ENCODE data around the gene XYLB. TPM values are rescaled to one million over a fixed set of nuclear protein-coding genes. Genes with fewer than 3 reads are reported as not detected.

The XYLB gene
- total RNA-seq, 1 donor from 2014 or later, result 5.8 TPM

GRCh38 chr3:38364721-38365400 lies 18.3 kb downstream of the XYLB start:
- no peak for DNase-seq (ENCODE audit: low spot score)

DNA sequence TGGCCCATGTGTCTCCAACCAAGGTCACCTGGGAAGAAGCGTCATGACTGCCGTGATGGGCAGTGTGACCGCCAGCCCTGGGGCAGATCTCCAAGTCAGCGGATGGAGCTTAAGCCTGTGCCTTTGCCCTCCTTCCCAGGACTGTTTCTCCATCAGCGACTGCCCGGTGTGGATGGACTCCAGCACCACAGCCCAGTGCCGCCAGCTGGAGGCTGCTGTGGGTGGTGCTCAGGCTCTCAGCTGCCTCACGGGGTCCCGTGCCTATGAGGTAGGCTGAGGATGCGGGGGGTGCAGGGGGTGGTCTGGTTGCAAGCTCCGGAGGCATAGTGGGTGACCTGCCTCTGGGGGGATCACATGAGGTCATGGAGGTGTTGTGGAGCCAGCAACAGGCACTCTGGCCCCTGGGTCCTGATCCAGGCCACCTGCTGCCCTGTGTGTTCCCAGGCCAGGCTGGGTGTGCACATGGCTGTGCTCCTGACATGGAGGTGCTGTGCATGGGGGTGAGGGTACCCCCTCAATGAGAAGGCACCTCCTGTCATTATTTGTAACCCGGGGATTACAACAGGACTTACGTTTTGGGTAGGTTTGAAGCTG lies 19.0 kb downstream of the XYLB start:
- DNase-seq (ENCODE audit: low spot score), result no peak

DNA sequence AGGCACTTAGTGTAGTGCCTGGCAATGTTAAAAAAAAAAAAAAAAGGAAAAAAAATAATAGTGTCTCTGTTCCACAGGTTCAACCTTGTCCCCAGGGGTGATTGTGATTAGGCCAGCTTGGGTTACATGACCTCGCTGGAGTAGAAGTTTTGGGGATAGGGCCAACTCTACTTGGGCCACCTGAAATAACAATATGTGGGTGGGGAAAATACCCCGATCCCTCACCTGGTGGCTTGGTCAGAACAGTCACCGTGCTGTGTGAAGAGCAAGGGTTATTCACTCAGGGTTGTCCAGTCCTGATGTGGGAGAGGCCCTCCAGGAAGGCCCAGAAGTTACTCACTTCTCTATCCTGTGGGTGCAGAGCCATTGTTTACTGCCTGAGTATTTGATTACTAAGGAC lies 19.5 kb downstream of the XYLB start:
- DNase-seq (ENCODE audit: low spot score), result no peak

DNA sequence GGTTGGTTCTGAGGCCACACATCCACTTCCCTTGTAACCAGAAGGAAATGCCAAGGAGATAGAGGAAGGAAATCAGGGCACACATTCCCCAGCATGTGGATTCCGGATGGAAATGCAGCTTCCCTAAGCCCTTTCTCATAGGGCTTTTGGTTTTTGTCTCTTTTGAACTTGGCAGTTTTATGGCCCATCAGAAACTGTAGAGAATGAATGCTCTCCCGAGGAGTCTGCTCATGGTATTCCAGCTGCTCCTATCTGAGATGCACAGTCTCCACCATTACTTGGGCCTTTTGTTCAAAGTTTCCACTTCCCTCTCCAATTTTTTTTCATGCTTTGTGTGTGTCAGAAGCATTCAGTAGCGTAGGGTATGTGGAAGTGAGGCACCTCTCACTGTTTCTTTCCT lies 21.2 kb downstream of the XYLB start:
- no peak for DNase-seq (ENCODE audit: low spot score)

DNA sequence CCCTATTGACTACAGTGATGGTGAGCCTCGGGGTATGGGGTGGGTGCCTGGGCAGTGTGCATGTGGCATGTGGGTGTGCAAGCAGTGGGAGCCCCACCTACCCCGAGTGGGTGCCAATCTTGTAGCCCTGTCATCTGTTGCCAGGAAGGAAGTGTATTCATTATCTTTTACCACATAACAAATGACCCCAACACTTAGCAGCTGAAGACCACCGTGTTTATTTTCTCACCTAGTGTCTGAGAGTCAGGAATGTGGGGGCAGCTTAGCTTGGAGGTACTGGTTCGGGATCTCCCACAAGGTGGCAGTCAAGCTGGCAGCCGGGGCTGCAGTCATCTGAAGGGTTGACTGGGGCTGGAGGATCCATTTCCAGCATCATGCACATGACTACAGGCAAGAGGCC lies 21.7 kb downstream of the XYLB start:
- no peak for DNase-seq (ENCODE audit: low spot score)

- no peak for DNase-seq (ENCODE audit: low spot score)
Measured at GRCh38 chr3:38369186-38369585, 22.6 kb downstream of the XYLB start.

- no peak for DNase-seq (ENCODE audit: low spot score)
Measured at GRCh38 chr3:38370149-38370548, 23.6 kb downstream of the XYLB start.

DNA sequence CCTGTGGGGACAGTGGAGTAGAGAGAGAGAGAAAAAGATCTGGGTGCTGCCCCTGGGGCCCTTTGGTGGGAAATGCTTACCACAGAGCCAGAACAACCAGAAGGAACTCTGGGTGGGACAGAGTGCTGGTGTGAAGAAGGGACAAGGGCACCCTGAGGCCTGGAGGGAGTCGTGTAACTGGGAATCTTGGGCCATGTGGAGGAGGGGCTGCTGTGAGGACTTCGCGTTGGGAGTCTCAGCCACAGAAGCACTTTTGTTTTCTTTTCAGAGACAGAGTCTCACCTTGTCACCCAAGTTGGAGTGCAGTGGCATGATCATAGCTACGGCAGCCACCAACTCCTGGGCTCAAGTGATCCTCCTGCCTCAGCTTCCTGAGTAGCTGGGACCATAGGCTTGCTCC lies 24.3 kb downstream of the XYLB start:
- DNase-seq (ENCODE audit: low spot score), result no peak

- DNase-seq (ENCODE audit: low spot score), result no peak
Measured at GRCh38 chr3:38371541-38372213, 25.1 kb downstream of the XYLB start.

DNA sequence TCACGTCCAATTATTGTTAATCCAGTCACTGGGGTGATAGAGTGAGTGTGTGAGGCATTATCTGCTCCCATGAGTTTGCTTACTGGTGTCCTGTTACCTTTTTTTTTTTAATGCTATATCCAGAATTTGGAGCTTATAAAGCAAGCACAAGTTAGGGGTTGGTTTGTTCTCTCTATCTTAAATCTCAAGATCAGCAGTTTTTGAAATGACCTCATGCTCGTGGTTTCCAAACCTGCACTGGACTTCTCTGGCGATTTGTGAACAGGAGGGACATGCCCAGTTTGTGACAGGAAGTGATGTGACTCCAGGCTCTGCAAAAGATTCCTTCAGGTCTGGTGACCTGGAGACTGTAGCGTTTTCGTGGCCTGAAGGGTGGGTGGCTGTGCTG lies 25.6 kb downstream of the XYLB start:
- no peak for DNase-seq (ENCODE audit: low spot score)

GRCh38 chr3:38374221-38374620 lies 27.6 kb downstream of the XYLB start:
- no peak for DNase-seq (ENCODE audit: low spot score)

GRCh38 chr3:38375072-38375471 lies 28.5 kb downstream of the XYLB start:
- no peak for DNase-seq (ENCODE audit: low spot score)

DNA sequence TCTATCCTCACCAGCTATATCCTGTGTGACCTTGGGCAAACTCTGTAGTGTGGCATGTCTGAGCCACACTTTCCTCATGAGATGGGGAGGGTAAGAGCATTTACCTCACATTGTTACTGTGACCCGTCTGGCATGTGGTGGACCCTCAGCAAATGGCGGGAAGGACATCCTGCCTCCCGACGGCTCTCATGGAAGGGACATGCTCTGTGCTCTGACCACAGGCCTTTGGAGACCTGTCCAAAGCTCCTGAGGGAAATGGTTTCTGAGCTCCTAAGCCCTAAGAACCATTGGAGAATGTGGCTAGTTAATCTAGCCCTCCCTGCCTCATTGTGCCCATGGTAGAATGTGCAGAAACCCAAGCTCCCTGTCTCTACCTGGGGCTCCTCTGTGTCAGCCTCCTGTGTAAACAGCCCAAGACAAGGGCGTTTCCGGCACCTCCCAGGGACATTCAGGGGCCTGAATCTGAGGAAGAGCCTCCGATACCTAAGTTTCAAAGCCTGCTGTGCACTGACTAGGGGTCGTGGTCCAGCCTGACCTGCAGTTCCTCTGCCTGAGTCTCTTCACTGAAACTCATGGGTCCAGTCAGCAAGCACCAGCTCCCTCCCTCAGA lies 29.0 kb downstream of the XYLB start:
- DNase-seq (ENCODE audit: low spot score), result no peak

DNA sequence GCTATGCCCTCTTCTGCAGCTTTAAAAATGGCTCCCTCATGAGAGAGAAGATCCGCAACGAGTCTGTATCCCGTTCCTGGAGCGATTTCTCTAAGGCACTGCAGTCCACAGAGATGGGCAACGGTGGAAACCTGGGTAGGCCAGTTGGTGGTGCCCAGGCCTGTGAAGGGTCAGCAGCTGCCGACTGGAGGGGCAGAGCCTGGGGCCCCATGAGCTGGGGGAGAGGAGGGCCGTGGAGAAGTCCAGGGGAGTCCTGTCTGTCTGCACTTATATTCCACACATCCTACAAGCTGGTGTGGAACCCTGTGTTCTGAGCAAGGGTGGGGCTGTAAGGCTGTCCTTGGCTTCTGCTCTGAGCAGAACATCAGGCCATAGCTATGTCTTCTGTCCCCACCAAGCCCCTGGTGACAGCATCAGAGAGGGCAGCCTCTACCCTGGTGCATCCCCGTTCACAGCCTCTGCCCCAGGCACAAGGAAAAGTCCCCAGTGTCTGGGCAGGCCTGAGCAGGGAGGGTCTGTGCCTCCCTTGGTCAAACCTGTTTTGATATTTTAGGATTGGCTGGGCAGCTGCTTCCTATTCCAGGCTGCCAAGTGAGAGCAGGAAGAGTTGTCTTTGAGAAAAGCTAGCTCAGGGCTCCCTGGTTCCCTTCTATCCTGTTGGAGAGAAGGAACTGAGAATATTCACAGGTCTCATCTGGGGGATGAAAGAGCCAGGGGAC lies 29.7 kb downstream of the XYLB start:
- DNase-seq (ENCODE audit: low spot score), result no peak

- DNase-seq (ENCODE audit: low spot score), result no peak
Measured at GRCh38 chr3:38379201-38379770, 32.7 kb downstream of the XYLB start.

DNA sequence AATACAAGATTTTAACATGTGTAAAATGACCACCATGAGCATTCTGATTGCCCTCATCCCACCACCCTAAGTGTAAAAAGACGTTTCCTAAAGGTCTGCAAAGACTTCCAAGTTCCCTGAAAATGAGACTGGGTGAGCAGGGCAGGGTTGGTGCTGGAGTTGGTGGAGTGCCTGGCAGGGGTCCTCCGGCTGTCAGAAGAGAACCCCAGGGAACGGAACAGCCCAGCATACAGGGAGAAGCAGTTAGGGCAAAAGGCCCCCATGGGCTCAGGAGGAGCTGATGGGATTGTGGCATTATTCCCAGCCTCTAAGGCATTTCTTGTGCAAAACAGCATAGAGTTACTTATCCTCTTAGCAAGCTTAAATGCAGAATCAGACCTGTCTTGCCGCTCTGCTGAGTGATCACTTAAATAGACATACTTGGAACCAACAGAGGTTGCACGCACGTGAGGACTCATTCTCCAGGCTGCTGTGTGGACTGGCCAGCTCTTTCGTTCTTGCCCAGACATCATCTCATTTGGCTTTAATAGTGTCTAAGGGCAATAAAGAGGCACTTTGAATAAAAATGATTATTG lies 36.0 kb downstream of the XYLB start:
- DNase-seq (ENCODE audit: low spot score), result no peak

DNA sequence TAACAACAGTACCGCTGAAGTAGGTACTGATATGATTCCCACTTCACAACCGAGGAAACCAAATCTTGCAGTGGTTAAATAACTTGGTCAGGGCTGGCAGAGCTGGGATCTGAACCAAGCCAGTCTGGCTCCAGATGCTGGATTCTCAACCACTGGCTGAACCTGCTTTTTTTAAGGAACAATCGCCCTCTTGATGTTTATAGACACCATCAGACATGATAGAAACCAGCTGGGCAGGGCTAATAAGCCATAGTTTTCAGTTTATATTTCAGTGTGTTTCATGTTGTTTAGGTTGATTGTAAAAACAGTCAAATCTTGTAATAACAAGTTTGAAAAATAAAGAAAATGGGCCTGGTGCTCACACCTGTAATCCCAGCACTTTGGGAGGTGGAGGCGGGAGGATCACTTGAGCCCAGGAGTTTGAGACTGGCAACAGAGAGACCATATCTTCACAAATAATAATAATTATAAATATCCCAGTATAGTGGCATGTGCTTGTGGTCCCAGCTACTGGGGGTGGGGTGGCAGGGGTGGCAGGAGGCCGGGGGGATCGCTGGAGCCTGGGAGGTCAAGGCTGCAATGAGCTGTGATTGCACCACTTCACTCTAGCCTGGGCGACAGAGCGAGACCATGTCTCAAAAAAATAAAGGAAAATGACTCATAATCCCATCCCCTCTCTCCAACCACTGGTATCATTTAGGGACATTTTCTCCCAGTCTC lies 36.7 kb downstream of the XYLB start:
- DNase-seq (ENCODE audit: low spot score), result no peak

DNA sequence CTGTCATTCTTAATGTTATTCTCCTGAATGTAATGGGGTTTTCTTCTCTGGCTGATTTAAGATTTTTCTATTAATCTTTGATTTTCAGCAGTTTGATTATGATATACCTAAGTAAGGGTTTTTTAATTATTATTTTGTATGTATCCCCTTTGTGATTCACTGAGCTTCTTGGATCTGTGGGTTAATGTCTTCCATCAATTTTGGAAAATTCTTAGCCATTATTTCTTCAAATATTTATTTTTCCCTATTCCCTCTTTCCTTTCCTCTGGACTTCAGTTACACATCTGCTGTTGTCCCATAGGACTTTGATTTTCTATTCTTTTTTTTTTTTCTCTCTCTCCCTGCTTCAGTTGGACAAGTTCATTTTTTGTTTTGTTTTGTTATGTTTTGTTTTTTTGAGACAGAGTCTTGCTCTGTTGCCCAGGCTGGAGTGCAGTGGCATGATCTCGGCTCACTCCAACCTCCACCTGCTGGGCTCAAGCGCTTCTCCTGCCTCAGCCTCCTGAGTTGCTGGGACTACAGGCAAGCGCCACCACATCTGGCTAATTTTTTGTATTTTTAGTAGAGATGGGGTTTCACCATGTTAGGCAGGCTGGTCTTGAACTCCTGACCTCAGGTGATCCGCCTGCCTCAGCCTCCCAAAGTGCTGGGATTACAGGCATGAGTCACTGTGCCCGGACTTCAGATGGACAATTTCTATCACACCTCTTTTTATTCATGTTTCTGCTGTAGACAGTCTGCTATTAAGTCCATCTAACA lies 40.6 kb downstream of the XYLB start:
- no peak for DNase-seq (ENCODE audit: low spot score)

DNA sequence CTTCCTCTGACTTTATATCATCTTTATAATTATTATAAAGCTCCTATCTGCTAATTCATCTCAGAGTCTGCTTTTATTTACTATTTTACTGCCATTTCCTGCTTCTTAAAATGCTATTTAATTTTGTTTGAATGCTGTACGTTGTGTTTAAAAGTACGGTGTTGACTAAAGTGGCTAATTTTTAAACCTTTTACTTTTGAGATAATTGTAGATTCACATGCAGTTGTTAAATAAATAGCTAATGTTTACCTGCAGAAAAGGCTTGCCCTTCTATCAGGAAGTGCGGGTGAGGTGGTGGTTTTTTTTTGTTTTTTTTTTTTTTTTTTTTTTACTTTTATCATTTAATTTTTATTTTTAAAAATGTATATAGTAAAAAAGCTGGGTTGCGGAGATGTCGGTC lies 41.3 kb downstream of the XYLB start:
- DNase-seq (ENCODE audit: low spot score), result no peak

GRCh38 chr3:38392604-38393163 lies 46.1 kb downstream of the XYLB start:
- DNase-seq (ENCODE audit: low spot score), result no peak

Measured in mucosa of gallbladder (tissue), 1 donor.